SK-N-SH (cell line): ENCODE measurements around the gene NPRL2. TPM values are rescaled to one million over a fixed set of nuclear protein-coding genes. Genes with fewer than 3 reads are reported as not detected.

Source experiments
- CTCF ChIA-PET: fragments of 300-600, 350-600 bp; formaldehyde crosslinking; extraction: SDS; loops from one replicate; lab custom pipeline; 2021; lab: Yijun Ruan, JAX
- POLR2A ChIA-PET: fragments of 350-600 bp; sonication (Branson Sonifier 250); formaldehyde crosslinking; extraction: SDS; loops from one replicate; lab custom pipeline; 2020; ENCODE audit warnings: antibody characterized with exemption, inconsistent platforms; lab: Yijun Ruan, JAX
- DNase-seq: peaks from one replicate; pipeline ENCODE4 v3.0.0; 2012
- H2AFZ ChIP-seq: fragments of 200-600 bp; sonication (generic); 2 replicates; pipeline ENCODE4 v1.8.1; 2016; ENCODE audit warnings: antibody characterized with exemption, mild to moderate bottlenecking, low read depth
- H3F3A ChIP-seq: fragments of 200-600 bp; sonication (generic); replicated peaks from 2 replicates; pipeline ENCODE3; 2016; ENCODE audit warnings: antibody characterized with exemption, mild to moderate bottlenecking; ENCODE audit not compliant: insufficient read depth
- H3K27ac ChIP-seq, 2 experiments: fragments of 200-500 bp in 1 of 2; fragments of 200-600 bp in 1 of 2; sonication (Bioruptor generic) in 1 of 2; sonication (generic), shearing (Covaris generic) in 1 of 2; 2 replicates each; pipeline versions ENCODE4 v1.5.1 to v1.6.1; 2014 to 2016; ENCODE audit warnings: low read depth in 2 of 2, inconsistent platforms in 1 of 2, low read length in 1 of 2, mild to moderate bottlenecking in 1 of 2, mixed read lengths in 1 of 2
- H3K27me3 ChIP-seq: fragments of 200-600 bp; sonication (generic), shearing (Covaris generic); 2 replicates; pipeline ENCODE4 v1.6.1; 2016; ENCODE audit warnings: mixed run types; ENCODE audit not compliant: insufficient read depth
- H3K36me3 ChIP-seq, 2 experiments: fragments of 200-500 bp in 1 of 2; fragments of 200-600 bp in 1 of 2; sonication (Bioruptor generic) in 1 of 2; sonication (generic) in 1 of 2; replicated peaks in 1 of 2; 2 replicates each; pipeline versions ENCODE3 to v1.5.1; 2014 to 2016; ENCODE audit warnings: low read length in 1 of 2, mild to moderate bottlenecking in 1 of 2; ENCODE audit not compliant: insufficient read depth in 2 of 2, control insufficient read depth in 1 of 2
- H3K4me1 ChIP-seq, 2 experiments: fragments of 200-500 bp in 1 of 2; fragments of 200-600 bp in 1 of 2; sonication (Bioruptor generic) in 1 of 2; sonication (generic), shearing (Covaris generic) in 1 of 2; 2 replicates each; pipeline versions ENCODE4 v1.5.1 to v1.6.1; 2014 to 2016; ENCODE audit warnings: low read depth in 1 of 2, low read length in 1 of 2, mixed run types in 1 of 2; ENCODE audit not compliant: insufficient read depth in 2 of 2, control insufficient read depth in 1 of 2
- H3K4me2 ChIP-seq: fragments of 200-600 bp; sonication (generic), shearing (Covaris generic); 2 replicates; pipeline ENCODE4 v1.6.1; 2017; ENCODE audit warnings: mixed run types
- H3K4me3 ChIP-seq, 2 experiments: fragments of 200-500 bp in 1 of 2; fragments of 200-600 bp in 1 of 2; sonication (Bioruptor generic) in 1 of 2; sonication (generic), shearing (Covaris generic) in 1 of 2; 2 replicates each; pipeline versions ENCODE4 v1.5.1 to v1.8.1; 2014 to 2016; ENCODE audit warnings: low read depth in 2 of 2, inconsistent platforms in 1 of 2, low read length in 1 of 2, mild to moderate bottlenecking in 1 of 2, mixed read lengths in 1 of 2, moderate library complexity in 1 of 2
- H3K79me2 ChIP-seq: fragments of 200-600 bp; sonication (generic); 2 replicates; pipeline ENCODE4 v1.8.1; 2017; ENCODE audit warnings: mild to moderate bottlenecking; ENCODE audit not compliant: insufficient read depth
- H3K9ac ChIP-seq: fragments of 200-600 bp; sonication (generic); 2 replicates; pipeline ENCODE4 v1.6.1; 2017; ENCODE audit warnings: mixed run types
- H3K9me2 ChIP-seq: fragments of 200-600 bp; sonication (generic); 2 replicates; pipeline ENCODE4 v1.6.1; 2017; ENCODE audit warnings: mixed run types
- H3K9me3 ChIP-seq: fragments of 200-600 bp; sonication (generic); 2 replicates; pipeline ENCODE4 v1.6.1; 2017; ENCODE audit warnings: mixed run types, mild to moderate bottlenecking, moderate library complexity
- H4K20me1 ChIP-seq: fragments of 200-600 bp; sonication (generic); 2 replicates; pipeline ENCODE4 v1.6.1; 2017; ENCODE audit warnings: mild to moderate bottlenecking, mixed run types; ENCODE audit not compliant: insufficient read depth
- EP300 ChIP-seq, 2 experiments: IDR thresholded peaks; 2 replicates each; pipeline versions ENCODE4 v1.4.0 to v1.6.1; 2012; ENCODE audit warnings: borderline replicate concordance in 1 of 2, low read depth in 1 of 2, low read length in 1 of 2
- EZH2phosphoT487 ChIP-seq: fragments of 200-600 bp; sonication (generic); IDR thresholded peaks from 2 replicates; pipeline ENCODE4 v1.6.1; 2017; ENCODE audit warnings: low read depth, mixed run types, mild to moderate bottlenecking, antibody characterized with exemption, moderate library complexity, borderline replicate concordance
- FOSL2 ChIP-seq: IDR thresholded peaks from 2 replicates; pipeline ENCODE4 v1.4.0; 2012; ENCODE audit warnings: low read depth, mild to moderate bottlenecking, moderate library complexity, borderline replicate concordance
- FOXJ3 ChIP-seq: sonication (generic); formaldehyde crosslinking; IDR thresholded peaks from 2 replicates; pipeline ENCODE4 v1.5.1; 2020; ENCODE audit warnings: mild to moderate bottlenecking, missing genetic modification reagents
- GATA2 ChIP-seq: sonication (generic); formaldehyde crosslinking; IDR thresholded peaks from 2 replicates; pipeline ENCODE4 v1.5.0; 2020; ENCODE audit warnings: mild to moderate bottlenecking, missing genetic modification reagents
- JUND ChIP-seq: IDR thresholded peaks from 2 replicates; pipeline ENCODE4 v1.4.0; 2012
- MAX ChIP-seq: IDR thresholded peaks from 2 replicates; pipeline ENCODE4 v1.4.0; 2012; ENCODE audit warnings: low read depth
- MEF2A ChIP-seq: IDR thresholded peaks from 2 replicates; pipeline ENCODE4 v1.4.0; 2012; ENCODE audit warnings: low read depth, borderline replicate concordance
- MXI1 ChIP-seq: IDR thresholded peaks from 2 replicates; pipeline ENCODE4 v1.6.1; 2012; ENCODE audit warnings: mild to moderate bottlenecking, low read depth, low read length, improper control_type of control experiment
- RAD21 ChIP-seq: IDR thresholded peaks from 2 replicates; pipeline ENCODE4 v1.6.1; 2012; ENCODE audit warnings: mild to moderate bottlenecking, low read length
- RCOR1 ChIP-seq: fragments of 150-350 bp; IDR thresholded peaks from 2 replicates; pipeline ENCODE4 v1.6.1; 2017; ENCODE audit warnings: antibody characterized with exemption, low read length
- RFX5 ChIP-seq: IDR thresholded peaks from 2 replicates; pipeline ENCODE4 v1.6.1; 2012; ENCODE audit warnings: mild to moderate bottlenecking, improper control_type of control experiment, low read length
- SMC3 ChIP-seq: IDR thresholded peaks from 2 replicates; pipeline ENCODE4 v1.6.1; 2012; ENCODE audit warnings: low read depth, low read length, improper control_type of control experiment
- TCF12 ChIP-seq: IDR thresholded peaks from 2 replicates; pipeline ENCODE4 v1.4.0; 2012
- YY1 ChIP-seq: IDR thresholded peaks from 2 replicates; pipeline ENCODE4 v1.4.0; 2012; ENCODE audit warnings: low read depth, mild to moderate bottlenecking
- ZBTB33 ChIP-seq: IDR thresholded peaks from 2 replicates; pipeline ENCODE4 v1.4.0; 2012; ENCODE audit warnings: low read depth, borderline replicate concordance
- WGBS: methylation state at CpG from one replicate; pipeline ENCODE4 v1.1.6; 2017; ENCODE audit warnings: low lambda C conversion rate; 5-methylcytosine and 5-hydroxymethylcytosine counted together
- polyA plus RNA-seq, 3 experiments: library from polyadenylated mRNA; depleted of rRNA; stranded (reverse); fragments of >200 nt; gene quantifications; 2 replicates each; pipeline ENCODE4 v1.2.3, GENCODE V29; 2012
- TF ChIP-seq, protein P1 (sequence below): IDR thresholded peaks from 2 replicates; pipeline ENCODE4; 2012
- TF ChIP-seq, protein P2 (sequence below): fragments of 150-350 bp; IDR thresholded peaks from 2 replicates; pipeline ENCODE4 v1.6.1; 2017; ENCODE audit warnings: antibody characterized with exemption, low read length, low read depth, borderline replicate concordance
- TF ChIP-seq, protein P3 (sequence below): IDR thresholded peaks from 2 replicates; pipeline ENCODE4 v1.6.1; 2012; ENCODE audit warnings: mild to moderate bottlenecking, low read depth, low read length, moderate library complexity
- TF ChIP-seq, protein P4 (sequence below): fragments of 200-600 bp; sonication (generic); IDR thresholded peaks from 2 replicates; pipeline ENCODE4 v1.6.1; 2017; ENCODE audit warnings: antibody characterized with exemption, mild to moderate bottlenecking, moderate library complexity

The NPRL2 gene
- polyA plus RNA-seq, 1 of the 3 experiments (the other 2 are of a cell fraction) = 43.6 TPM

DNA sequence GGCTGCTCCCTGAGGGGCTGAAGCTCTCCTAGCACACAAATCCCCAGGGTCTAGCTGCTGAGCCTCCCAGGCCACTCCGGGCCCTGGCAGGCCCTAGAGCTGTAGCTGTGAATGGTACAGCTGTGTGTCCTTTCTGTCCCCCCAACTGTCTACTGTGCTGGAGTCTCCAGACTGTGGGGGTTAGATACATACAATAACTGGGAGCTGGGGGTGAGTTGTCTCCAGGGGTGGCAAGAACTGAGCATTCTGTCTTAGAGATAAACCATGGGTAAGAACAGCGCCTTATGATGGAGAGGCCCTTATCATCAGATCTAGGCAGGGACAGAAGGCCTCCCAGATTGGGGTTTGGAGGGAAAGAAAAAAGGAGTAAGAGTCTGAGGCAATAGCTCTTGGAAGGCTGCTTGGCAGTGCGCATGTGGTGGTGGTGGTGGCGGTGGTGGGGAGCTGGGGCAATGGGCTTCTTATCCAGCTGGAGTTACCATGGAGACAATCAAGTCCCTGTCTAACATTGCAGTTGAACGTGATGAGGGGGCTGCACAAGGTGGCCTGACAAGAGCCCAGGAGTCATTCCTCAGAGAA is 3.7 kb upstream of the NPRL2 start:
- Histone ChIP-seq H3K79me2 (peaks cover 92% of the 10 kb centered on the region), H3K27me3 (no peaks in the 10 kb centered on the region), H3K9ac (no peak overlapping the region), H4K20me1 (peaks cover 60% of the 10 kb centered on the region), H3F3A (peaks cover 7% of the 10 kb centered on the region), H3K4me1 (peaks cover 19 to 67% of the 10 kb centered on the region in 2 experiments; a peak in 2 of 4 replicates), H3K4me2 (no peak overlapping the region), H3K36me3 (peaks cover 21 to 45% of the 10 kb centered on the region in 2 experiments), H3K9me2 (no peaks in the 10 kb centered on the region), H3K4me3 (no peak overlapping the region), H3K9me3 (no peaks in the 10 kb centered on the region), H2AFZ (no peak overlapping the region), H3K27ac (no peak overlapping the region; a peak in 1 of 4 replicates)
- POLR2A ChIA-PET = interaction anchor here (0.6 to 4.6 kb wide), 7 partner anchors 27 to 213 kb away, joined by 3 to 13 read pairs (median 3); partner anchors contain the start of gene C3orf18
- WGBS = 75% methylated on average over 4 of the region's 5 CpGs
- DNase-seq = no peak
- TF ChIP-seq RFX5 (no peak), SMC3 (no peak), JUND (no peak), EZH2phosphoT487 (no peak), MEF2A (no peak), RAD21 (no peak), MAX (no peak), YY1 (no peak), GATA2 (no peak), FOXJ3 (no peak), RCOR1 (no peak), FOSL2 (no peak), EP300 (IDR thresholded peaks at IDR 0.05; ENCODE audit: borderline replicate concordance in 1 of 2, low read depth in 1 of 2, low read length in 1 of 2) (no peak), TCF12 (no peak), ZBTB33 (no peak), MXI1 (no peak)
- TF ChIP-seq, protein P1, sequence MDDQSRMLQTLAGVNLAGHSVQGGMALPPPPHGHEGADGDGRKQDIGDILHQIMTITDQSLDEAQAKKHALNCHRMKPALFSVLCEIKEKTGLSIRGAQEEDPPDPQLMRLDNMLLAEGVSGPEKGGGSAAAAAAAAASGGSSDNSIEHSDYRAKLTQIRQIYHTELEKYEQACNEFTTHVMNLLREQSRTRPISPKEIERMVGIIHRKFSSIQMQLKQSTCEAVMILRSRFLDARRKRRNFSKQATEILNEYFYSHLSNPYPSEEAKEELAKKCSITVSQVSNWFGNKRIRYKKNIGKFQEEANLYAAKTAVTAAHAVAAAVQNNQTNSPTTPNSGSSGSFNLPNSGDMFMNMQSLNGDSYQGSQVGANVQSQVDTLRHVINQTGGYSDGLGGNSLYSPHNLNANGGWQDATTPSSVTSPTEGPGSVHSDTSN = no peak
- TF ChIP-seq, protein P2, sequence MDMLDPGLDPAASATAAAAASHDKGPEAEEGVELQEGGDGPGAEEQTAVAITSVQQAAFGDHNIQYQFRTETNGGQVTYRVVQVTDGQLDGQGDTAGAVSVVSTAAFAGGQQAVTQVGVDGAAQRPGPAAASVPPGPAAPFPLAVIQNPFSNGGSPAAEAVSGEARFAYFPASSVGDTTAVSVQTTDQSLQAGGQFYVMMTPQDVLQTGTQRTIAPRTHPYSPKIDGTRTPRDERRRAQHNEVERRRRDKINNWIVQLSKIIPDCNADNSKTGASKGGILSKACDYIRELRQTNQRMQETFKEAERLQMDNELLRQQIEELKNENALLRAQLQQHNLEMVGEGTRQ = no peak
- TF ChIP-seq, protein P3, sequence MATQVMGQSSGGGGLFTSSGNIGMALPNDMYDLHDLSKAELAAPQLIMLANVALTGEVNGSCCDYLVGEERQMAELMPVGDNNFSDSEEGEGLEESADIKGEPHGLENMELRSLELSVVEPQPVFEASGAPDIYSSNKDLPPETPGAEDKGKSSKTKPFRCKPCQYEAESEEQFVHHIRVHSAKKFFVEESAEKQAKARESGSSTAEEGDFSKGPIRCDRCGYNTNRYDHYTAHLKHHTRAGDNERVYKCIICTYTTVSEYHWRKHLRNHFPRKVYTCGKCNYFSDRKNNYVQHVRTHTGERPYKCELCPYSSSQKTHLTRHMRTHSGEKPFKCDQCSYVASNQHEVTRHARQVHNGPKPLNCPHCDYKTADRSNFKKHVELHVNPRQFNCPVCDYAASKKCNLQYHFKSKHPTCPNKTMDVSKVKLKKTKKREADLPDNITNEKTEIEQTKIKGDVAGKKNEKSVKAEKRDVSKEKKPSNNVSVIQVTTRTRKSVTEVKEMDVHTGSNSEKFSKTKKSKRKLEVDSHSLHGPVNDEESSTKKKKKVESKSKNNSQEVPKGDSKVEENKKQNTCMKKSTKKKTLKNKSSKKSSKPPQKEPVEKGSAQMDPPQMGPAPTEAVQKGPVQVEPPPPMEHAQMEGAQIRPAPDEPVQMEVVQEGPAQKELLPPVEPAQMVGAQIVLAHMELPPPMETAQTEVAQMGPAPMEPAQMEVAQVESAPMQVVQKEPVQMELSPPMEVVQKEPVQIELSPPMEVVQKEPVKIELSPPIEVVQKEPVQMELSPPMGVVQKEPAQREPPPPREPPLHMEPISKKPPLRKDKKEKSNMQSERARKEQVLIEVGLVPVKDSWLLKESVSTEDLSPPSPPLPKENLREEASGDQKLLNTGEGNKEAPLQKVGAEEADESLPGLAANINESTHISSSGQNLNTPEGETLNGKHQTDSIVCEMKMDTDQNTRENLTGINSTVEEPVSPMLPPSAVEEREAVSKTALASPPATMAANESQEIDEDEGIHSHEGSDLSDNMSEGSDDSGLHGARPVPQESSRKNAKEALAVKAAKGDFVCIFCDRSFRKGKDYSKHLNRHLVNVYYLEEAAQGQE = no peak
- TF ChIP-seq, protein P4, sequence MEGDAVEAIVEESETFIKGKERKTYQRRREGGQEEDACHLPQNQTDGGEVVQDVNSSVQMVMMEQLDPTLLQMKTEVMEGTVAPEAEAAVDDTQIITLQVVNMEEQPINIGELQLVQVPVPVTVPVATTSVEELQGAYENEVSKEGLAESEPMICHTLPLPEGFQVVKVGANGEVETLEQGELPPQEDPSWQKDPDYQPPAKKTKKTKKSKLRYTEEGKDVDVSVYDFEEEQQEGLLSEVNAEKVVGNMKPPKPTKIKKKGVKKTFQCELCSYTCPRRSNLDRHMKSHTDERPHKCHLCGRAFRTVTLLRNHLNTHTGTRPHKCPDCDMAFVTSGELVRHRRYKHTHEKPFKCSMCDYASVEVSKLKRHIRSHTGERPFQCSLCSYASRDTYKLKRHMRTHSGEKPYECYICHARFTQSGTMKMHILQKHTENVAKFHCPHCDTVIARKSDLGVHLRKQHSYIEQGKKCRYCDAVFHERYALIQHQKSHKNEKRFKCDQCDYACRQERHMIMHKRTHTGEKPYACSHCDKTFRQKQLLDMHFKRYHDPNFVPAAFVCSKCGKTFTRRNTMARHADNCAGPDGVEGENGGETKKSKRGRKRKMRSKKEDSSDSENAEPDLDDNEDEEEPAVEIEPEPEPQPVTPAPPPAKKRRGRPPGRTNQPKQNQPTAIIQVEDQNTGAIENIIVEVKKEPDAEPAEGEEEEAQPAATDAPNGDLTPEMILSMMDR = no peak
- CTCF ChIA-PET = interaction anchor here (0.9 to 6.4 kb wide), 13 partner anchors 14 to 261 kb away, joined by 3 to 57 read pairs (median 7); partner anchors contain the start of gene HYAL1
